Fibroblast of skin of right biceps (primary cell): ENCODE data around the gene ST14.
A peak's percentile ranks its signal among the peaks of the same experiment; 100 is the strongest.

Source experiments
- DNase-seq: peaks from one replicate; pipeline ENCODE4 v3.0.0-alpha.2; 2013

ST14 gene

GRCh38 chr11:130159657-130160497 lies at the start of gene ST14:
Gene ST14 (plus strand): TSS chr11:130159782. CDS start chr11:130159980, 198 bp downstream.
- no peak for DNase-seq

GRCh38 chr11:130110339-130111108 lies 49.1 kb upstream of the ST14 start:
- no peak for DNase-seq

- no peak for DNase-seq
Observed at GRCh38 chr11:130112071-130112830, 47.3 kb upstream of the ST14 start.

GRCh38 chr11:130114281-130114680 lies 45.3 kb upstream of the ST14 start:
- DNase-seq = no peak

GRCh38 chr11:130114726-130115125 lies 44.9 kb upstream of the ST14 start:
- DNase-seq = no peak

GRCh38 chr11:130115218-130115617 lies 44.4 kb upstream of the ST14 start:
- DNase-seq = peak; percentile 50

- DNase-seq = no peak
Observed at GRCh38 chr11:130118165-130118564, 41.4 kb upstream of the ST14 start.

- DNase-seq = no peak
Observed at GRCh38 chr11:130118636-130119387, 40.8 kb upstream of the ST14 start.

GRCh38 chr11:130120045-130120444 lies 39.5 kb upstream of the ST14 start:
- no peak for DNase-seq

- peak; percentile 87 for DNase-seq
Observed at GRCh38 chr11:130121445-130121978, 38.1 kb upstream of the ST14 start.

GRCh38 chr11:130122141-130122575 lies 37.4 kb upstream of the ST14 start:
- DNase-seq = peak; percentile 20

- DNase-seq = no peak
Observed at GRCh38 chr11:130123414-130124040, 36.1 kb upstream of the ST14 start.

- DNase-seq = peak; percentile 85
Observed at GRCh38 chr11:130124096-130124495, 35.5 kb upstream of the ST14 start.

GRCh38 chr11:130125638-130126037 lies 33.9 kb upstream of the ST14 start:
- no peak for DNase-seq

- DNase-seq = no peak
Observed at GRCh38 chr11:130126516-130126915, 33.1 kb upstream of the ST14 start.

- no peak for DNase-seq
Observed at GRCh38 chr11:130127509-130127908, 32.1 kb upstream of the ST14 start.

GRCh38 chr11:130128626-130129025 lies 31.0 kb upstream of the ST14 start:
- DNase-seq = no peak

GRCh38 chr11:130129922-130130321 lies 29.7 kb upstream of the ST14 start:
- no peak for DNase-seq

- peak; percentile 66 for DNase-seq
Observed at GRCh38 chr11:130131961-130132850, 27.4 kb upstream of the ST14 start.

- no peak for DNase-seq
Observed at GRCh38 chr11:130133716-130134115, 25.9 kb upstream of the ST14 start.

GRCh38 chr11:130136107-130136506 lies 23.5 kb upstream of the ST14 start:
- DNase-seq = no peak
